CD14-positive monocyte (primary cell): ENCODE data around the gene INSR. TPM values are rescaled to one million over a fixed set of nuclear protein-coding genes. Genes with fewer than 3 reads are reported as not detected.

Source experiments
- DNase-seq, 3 donors: peaks; one replicate each; pipeline ENCODE4 v3.0.0-alpha.2; 2011 to 2022
- H2AFZ ChIP-seq: 2 replicates; pipeline ENCODE4 v1.6.0; 2012; ENCODE audit warnings: mild to moderate bottlenecking, low read depth, low read length, inconsistent platforms; ENCODE audit not compliant: insufficient read depth, poor library complexity, severe bottlenecking
- H3K27ac ChIP-seq, 2 donors: 1 replicate in 1 of 2; 2 replicates in 1 of 2; pipeline ENCODE4 v1.5.1; 2012 to 2013; ENCODE audit warnings: low read length in 2 of 2, control low read depth in 1 of 2, inconsistent platforms in 1 of 2, low read depth in 1 of 2, mild to moderate bottlenecking in 1 of 2
- H3K27me3 ChIP-seq, 2 donors: one replicate each; pipeline versions ENCODE4 v1.6.0 to v1.6.1; 2011 to 2013; ENCODE audit warnings: low read length in 2 of 2; ENCODE audit not compliant: control insufficient read depth in 2 of 2, insufficient read depth in 2 of 2
- H3K36me3 ChIP-seq, 2 donors: replicated peaks in 1 of 2; 1 replicate in 1 of 2; 2 replicates in 1 of 2; pipeline versions ENCODE4 v1.5.1 to v1.6.1; 2012 to 2013; ENCODE audit warnings: low read length in 2 of 2, control low read depth in 1 of 2, inconsistent platforms in 1 of 2, mild to moderate bottlenecking in 1 of 2; ENCODE audit not compliant: insufficient read depth in 2 of 2, control insufficient read depth in 1 of 2
- H3K4me1 ChIP-seq, 2 donors: 1 replicate in 1 of 2; 2 replicates in 1 of 2; pipeline versions ENCODE4 v1.5.1 to v1.6.1; 2012 to 2013; ENCODE audit warnings: low read length in 2 of 2, control low read depth in 1 of 2, inconsistent platforms in 1 of 2, mild to moderate bottlenecking in 1 of 2, moderate library complexity in 1 of 2; ENCODE audit not compliant: insufficient read depth in 2 of 2, control insufficient read depth in 1 of 2
- H3K4me2 ChIP-seq: replicated peaks from 2 replicates; pipeline ENCODE3; 2012; ENCODE audit warnings: low read length, moderate library complexity, mild to moderate bottlenecking; ENCODE audit not compliant: poor library complexity, severe bottlenecking; ENCODE audit errors: extremely low read depth
- H3K4me3 ChIP-seq, 3 experiments: fragments of 200-600 bp in 1 of 3; sonication (generic) in 1 of 3; replicated peaks in 1 of 3; 1 replicate in 2 of 3; 2 replicates in 1 of 3; pipeline ENCODE4 v1.5.1; 2011 to 2013; ENCODE audit warnings: low read length in 3 of 3, mild to moderate bottlenecking in 3 of 3, control low read depth in 2 of 3, low read depth in 2 of 3, inconsistent platforms in 1 of 3, moderate library complexity in 1 of 3
- H3K79me2 ChIP-seq: 2 replicates; pipeline ENCODE4 v1.6.0; 2012; ENCODE audit warnings: mild to moderate bottlenecking, control low read depth, inconsistent platforms, low read length, moderate library complexity; ENCODE audit not compliant: insufficient read depth
- H3K9ac ChIP-seq: 2 replicates; pipeline ENCODE4 v1.6.0; 2017; ENCODE audit warnings: low read length, mild to moderate bottlenecking; ENCODE audit not compliant: insufficient read depth, poor library complexity, severe bottlenecking
- H3K9me3 ChIP-seq, 2 donors: replicated peaks in 1 of 2; 1 replicate in 1 of 2; 2 replicates in 1 of 2; pipeline versions ENCODE4 v1.5.1 to v1.6.1; 2012 to 2013; ENCODE audit warnings: low read length in 2 of 2, control low read depth in 1 of 2; ENCODE audit not compliant: control insufficient read depth in 1 of 2, insufficient read depth in 1 of 2
- H4K20me1 ChIP-seq: 2 replicates; pipeline ENCODE4 v1.6.0; 2012; ENCODE audit warnings: mild to moderate bottlenecking, low read length, control low read depth, moderate library complexity; ENCODE audit not compliant: insufficient read depth
- H3K27ac Mint-ChIP-seq, 7 donors: one replicate each; pipeline ENCODE4 v1.8.0; 2020; ENCODE audit warnings: mild to moderate bottlenecking in 7 of 7, mixed read lengths in 7 of 7, moderate library complexity in 6 of 7, inconsistent platforms in 2 of 7
- H3K27me3 Mint-ChIP-seq, 3 donors: one replicate each; pipeline ENCODE4 v1.8.0; 2021 to 2022; ENCODE audit warnings: low read depth in 3 of 3, mild to moderate bottlenecking in 3 of 3, mixed read lengths in 3 of 3, moderate library complexity in 3 of 3, inconsistent platforms in 1 of 3
- H3K36me3 Mint-ChIP-seq, 2 donors: one replicate each; pipeline ENCODE4 v1.8.0; 2020; ENCODE audit warnings: mixed read lengths in 2 of 2, inconsistent platforms in 1 of 2, mild to moderate bottlenecking in 1 of 2
- H3K4me1 Mint-ChIP-seq: one replicate; pipeline ENCODE4 v1.8.0; 2020; ENCODE audit warnings: mild to moderate bottlenecking, mixed read lengths
- H3K4me3 Mint-ChIP-seq, 2 donors: one replicate each; pipeline ENCODE4 v1.8.0; 2020; ENCODE audit warnings: mild to moderate bottlenecking in 2 of 2, mixed read lengths in 2 of 2, moderate library complexity in 1 of 2
- H3K9me3 Mint-ChIP-seq, 7 donors: one replicate each; pipeline ENCODE4 v1.8.0; 2020 to 2022; ENCODE audit warnings: mixed read lengths in 7 of 7, mild to moderate bottlenecking in 6 of 7, moderate library complexity in 6 of 7, inconsistent platforms in 2 of 7
- WGBS: methylation state at CpG from one replicate; pipeline ENCODE4 v1.1.5; 2013; ENCODE audit warnings: missing lambda C conversion rate; ENCODE audit not compliant: insufficient coverage; 5-methylcytosine and 5-hydroxymethylcytosine counted together
- intact Hi-C, 2 donors: fragments of 100-400 bp; cut with micrococcal nuclease; formaldehyde crosslinking; loops; one replicate each; pipeline versions ENCODE4 v1.15.0 to v1.15.1; 2023
- polyA plus RNA-seq, 3 donors: library from polyadenylated mRNA; depleted of rRNA in 1 of 3; unstranded in 2 of 3; stranded (reverse) in 1 of 3; fragments of 300-500 nt in 2 of 3; fragments of >200 nt in 1 of 3; fragmentation: Illumina TruSeq in 2 of 3; gene quantifications; 1 replicate in 2 of 3; 2 replicates in 1 of 3; pipeline ENCODE4 v1.2.3, GENCODE V29; 2012 to 2021
- TF ChIP-seq, protein P1 (sequence below): fragments of 200-600 bp; IDR thresholded peaks from one replicate; pipeline ENCODE4 v1.8.0; 2022; ENCODE audit warnings: antibody characterized with exemption, mild to moderate bottlenecking

Gene INSR
- polyA plus RNA-seq, 3 donors: 2.9 to 12.4 (median 3.4) TPM

DNA sequence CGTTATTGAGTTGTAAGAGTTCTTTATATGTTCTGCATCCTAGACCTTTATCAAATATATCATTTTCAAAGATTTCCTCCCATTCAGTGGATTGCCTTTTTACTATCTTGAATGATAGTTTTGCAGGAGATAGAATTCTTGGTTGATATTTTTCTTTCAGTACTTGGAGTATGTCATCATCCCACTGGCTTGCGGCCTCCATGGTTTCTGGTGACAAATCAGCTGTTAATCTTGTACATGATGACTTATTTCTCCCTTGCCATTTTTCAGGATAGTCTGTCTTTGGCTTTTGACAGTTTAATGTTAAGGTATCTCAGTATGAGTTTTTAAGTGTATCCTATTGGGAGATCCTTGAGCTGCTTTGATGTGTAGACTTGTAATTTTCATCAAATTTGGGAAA lies 216.2 kb downstream of the INSR start:
- Mint-ChIP-seq H3K36me3 (peaks cover 90 to 100% of the 10 kb centered on the region in 2 donors), H3K27me3 (peaks cover 0 to 2% (median 0%) of the 10 kb centered on the region in 3 donors), H3K27ac (no peak overlapping the region), H3K4me1 (no peaks in the 10 kb centered on the region), H3K9me3 (peaks cover 71 to 95% (median 90%) of the 10 kb centered on the region in 7 donors), H3K4me3 (no peak overlapping the region)
- Histone ChIP-seq H3K79me2 (peaks cover 4% of the 10 kb centered on the region), H3K36me3 (peaks cover 97 to 100% of the 10 kb centered on the region in 2 donors), H2AFZ (no peak overlapping the region), H4K20me1 (no peaks in the 10 kb centered on the region), H3K4me3 (peak overlapping the region in 1 of 3 experiments; percentile 38), H3K4me1 (no peaks in the 10 kb centered on the region), H3K9ac (no peak overlapping the region), H3K27ac (no peak overlapping the region), H3K4me2 (no peak overlapping the region), H3K9me3 (peaks cover 80 to 87% of the 10 kb centered on the region in 2 donors), H3K27me3 (no peaks in the 10 kb centered on the region)
- DNase-seq: no peak
- intact Hi-C loops: no loop called here
- TF ChIP-seq, protein P1, sequence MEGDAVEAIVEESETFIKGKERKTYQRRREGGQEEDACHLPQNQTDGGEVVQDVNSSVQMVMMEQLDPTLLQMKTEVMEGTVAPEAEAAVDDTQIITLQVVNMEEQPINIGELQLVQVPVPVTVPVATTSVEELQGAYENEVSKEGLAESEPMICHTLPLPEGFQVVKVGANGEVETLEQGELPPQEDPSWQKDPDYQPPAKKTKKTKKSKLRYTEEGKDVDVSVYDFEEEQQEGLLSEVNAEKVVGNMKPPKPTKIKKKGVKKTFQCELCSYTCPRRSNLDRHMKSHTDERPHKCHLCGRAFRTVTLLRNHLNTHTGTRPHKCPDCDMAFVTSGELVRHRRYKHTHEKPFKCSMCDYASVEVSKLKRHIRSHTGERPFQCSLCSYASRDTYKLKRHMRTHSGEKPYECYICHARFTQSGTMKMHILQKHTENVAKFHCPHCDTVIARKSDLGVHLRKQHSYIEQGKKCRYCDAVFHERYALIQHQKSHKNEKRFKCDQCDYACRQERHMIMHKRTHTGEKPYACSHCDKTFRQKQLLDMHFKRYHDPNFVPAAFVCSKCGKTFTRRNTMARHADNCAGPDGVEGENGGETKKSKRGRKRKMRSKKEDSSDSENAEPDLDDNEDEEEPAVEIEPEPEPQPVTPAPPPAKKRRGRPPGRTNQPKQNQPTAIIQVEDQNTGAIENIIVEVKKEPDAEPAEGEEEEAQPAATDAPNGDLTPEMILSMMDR: no peak
- no CpG with 5 or more reads among the region's 2 CpGs for WGBS

- Histone ChIP-seq H3K4me3 (no peak overlapping the region), H3K36me3 (peaks cover 91 to 97% of the 10 kb centered on the region in 2 donors), H3K4me2 (no peak overlapping the region), H3K27me3 (no peaks in the 10 kb centered on the region), H3K27ac (no peak overlapping the region), H3K4me1 (no peaks in the 10 kb centered on the region), H3K9ac (no peak overlapping the region), H4K20me1 (no peaks in the 10 kb centered on the region), H2AFZ (no peak overlapping the region), H3K79me2 (peaks cover 14% of the 10 kb centered on the region), H3K9me3 (peaks cover 65 to 74% of the 10 kb centered on the region in 2 donors)
- 100% methylated on average over 2 of the region's 6 CpGs for WGBS
- Mint-ChIP-seq H3K4me3 (no peak overlapping the region), H3K4me1 (no peaks in the 10 kb centered on the region), H3K9me3 (peaks cover 63 to 81% (median 75%) of the 10 kb centered on the region in 7 donors), H3K27ac (no peak overlapping the region), H3K27me3 (no peaks in the 10 kb centered on the region), H3K36me3 (peaks cover 83 to 99% of the 10 kb centered on the region in 2 donors)
- intact Hi-C loops: no loop called here
- TF ChIP-seq, protein P1: no peak
- DNase-seq: no peak
These were observed 218.1 kb downstream of the INSR start for GRCh38 chr19:7076151-7076550.
